Measurements from ENCODE around the gene PTPRN2.

GRCh38 chr7:157813741-157814661, 773.6 kb downstream of the PTPRN2 start:
- TF ChIP-seq CTCF (IDR thresholded peaks at IDR 0.05) (no peak), POLR2AphosphoS5 (IDR thresholded peaks at IDR 0.05; ENCODE audit: low read depth, low read length) (no peak), SIN3A (IDR thresholded peaks at IDR 0.05; ENCODE audit: borderline replicate concordance, insufficient read depth, low read depth, low read length) (no peak)
